ENCODE results near the gene ZCCHC24. TPM values are rescaled to one million over a fixed set of nuclear protein-coding genes. Genes with fewer than 3 reads are reported as not detected.

ZCCHC24 gene
- total RNA-seq, 2 experiments from 2014 or later, result 0.78 to 0.80 TPM

DNA sequence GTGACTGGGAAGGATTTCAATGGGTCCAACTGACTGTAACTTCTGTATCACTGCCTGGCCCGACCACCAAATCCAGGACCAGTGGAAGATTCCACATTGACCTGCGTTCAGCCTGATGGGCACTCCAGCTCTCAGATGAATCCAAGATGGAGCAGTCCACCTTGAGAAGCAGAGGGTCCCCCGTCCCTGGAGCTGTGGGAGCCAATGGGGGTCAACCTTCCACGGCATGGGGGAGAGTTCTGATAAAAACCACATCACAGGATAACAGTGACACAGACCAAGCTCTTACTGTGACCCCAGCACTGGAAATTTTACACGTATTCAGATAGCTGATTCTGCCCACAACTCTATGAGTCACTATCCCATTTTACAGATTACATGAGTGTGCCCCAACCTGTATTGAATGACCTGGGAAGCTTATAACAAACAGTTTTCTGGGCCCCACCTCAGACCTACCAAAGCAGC, 11.2 kb downstream of the ZCCHC24 start:
- Mint-ChIP-seq H3K36me3 (no peaks in the 10 kb centered on the region), H3K27ac (peak overlapping the region; percentile 87), H3K4me1 (peaks cover 16% of the 10 kb centered on the region), H3K27me3 (no peaks in the 10 kb centered on the region), H3K9me3 (no peaks in the 10 kb centered on the region), H3K4me3 (peak overlapping the region; percentile 11)
- DNase-seq, result peak; percentile 55

DNA sequence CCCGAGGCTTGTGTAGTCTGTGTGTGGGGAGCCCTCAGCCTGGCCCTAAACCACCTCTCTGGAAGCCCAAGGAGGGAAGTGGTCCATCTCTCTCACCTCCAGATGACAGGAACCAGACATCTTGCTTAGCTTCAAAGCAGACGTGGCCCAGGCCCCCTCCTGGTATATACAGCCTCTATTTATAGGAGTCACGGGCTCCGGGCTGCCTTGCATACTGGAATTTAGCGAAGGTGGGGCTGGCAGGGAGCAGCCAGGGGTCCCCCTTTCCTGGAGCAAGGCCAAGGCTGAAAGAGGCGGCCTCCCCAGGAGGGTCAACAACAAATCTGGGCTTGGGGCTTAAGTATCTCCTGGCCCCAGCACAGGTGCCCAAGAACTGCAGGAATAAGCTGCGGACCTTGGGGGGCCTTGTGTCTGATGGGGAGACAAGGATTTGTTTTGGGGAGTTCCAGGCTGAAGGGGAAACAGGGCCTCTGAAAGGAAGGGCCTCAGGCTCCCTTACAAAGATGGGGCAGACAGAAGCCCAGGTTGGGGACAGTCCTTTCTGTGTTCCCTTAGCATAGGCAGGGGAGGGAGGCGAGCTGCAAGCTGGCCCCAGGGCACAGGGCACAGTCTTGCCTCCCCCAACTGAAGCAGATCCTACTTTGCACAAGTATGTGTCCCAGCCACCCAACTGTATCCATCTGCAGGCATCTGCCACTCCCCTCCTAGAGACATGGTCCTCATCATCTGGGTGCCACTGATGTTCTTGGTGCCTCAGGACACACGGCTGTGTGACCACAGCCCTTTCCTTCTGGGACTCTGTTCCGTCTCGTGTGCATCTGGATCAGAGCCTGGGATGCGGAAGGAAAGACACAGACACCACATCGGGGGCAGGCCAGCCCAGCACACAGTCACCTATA, 11.9 kb downstream of the ZCCHC24 start:
- Mint-ChIP-seq H3K4me1 (peaks cover 16% of the 10 kb centered on the region), H3K27ac (peak overlapping the region; percentile 87), H3K9me3 (no peaks in the 10 kb centered on the region), H3K36me3 (no peaks in the 10 kb centered on the region), H3K27me3 (no peaks in the 10 kb centered on the region), H3K4me3 (no peak overlapping the region)
- DNase-seq, result no peak

DNA sequence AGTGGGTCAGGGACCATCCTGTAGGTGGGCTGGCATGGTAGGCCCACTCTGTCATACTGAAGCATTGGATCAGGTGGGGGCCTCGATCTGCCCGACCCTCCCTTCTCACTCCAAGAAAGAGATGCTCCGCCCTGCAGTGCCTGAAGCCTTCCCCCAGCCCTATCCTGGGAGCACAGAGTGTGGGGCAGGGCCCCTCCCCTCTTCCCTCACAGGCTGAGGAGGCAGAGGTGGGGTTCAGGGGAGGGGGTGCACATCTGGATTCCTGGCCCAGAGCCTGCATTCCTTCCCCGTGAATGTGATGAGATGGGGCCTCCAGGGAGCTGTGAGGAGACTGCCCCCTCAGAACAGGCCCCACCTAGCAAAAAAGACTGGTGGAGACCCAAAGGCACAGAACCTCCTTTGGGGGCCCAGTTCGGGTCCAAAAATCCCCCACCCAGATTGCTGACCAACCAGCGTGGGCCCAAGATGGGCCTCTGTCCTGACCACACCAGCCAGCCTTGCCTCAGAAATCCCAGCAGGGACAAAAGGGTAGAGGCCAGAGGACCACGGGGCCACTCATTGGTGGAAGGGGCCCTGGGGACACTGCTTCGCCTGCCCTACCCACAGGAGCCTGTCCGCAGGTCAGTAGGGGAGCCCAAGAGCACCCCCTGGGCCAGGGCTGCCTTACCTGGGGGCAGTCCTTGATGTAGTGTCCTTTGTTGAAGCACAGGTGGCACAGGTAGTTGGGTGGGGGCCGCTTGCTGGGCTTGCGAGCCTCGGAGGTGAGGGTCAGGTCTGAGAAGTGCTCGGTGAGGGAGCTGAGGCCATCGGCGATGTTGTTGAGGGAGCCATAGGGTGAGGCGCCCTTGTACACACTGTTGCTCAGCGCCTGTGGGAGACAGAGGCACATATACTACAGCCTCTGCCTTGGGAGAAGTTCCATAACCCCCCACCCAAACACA, 13.3 kb downstream of the ZCCHC24 start:
- H3K27ac Mint-ChIP-seq, result no peak overlapping the region
- H3K27me3 Mint-ChIP-seq, result no peaks in the 10 kb centered on the region
- peaks cover 16% of the 10 kb centered on the region for H3K4me1 Mint-ChIP-seq
- peaks cover 3% of the 10 kb centered on the region for H3K9me3 Mint-ChIP-seq
- no peaks in the 10 kb centered on the region for H3K36me3 Mint-ChIP-seq
- H3K4me3 Mint-ChIP-seq, result no peak overlapping the region
- no peak for DNase-seq

DNA sequence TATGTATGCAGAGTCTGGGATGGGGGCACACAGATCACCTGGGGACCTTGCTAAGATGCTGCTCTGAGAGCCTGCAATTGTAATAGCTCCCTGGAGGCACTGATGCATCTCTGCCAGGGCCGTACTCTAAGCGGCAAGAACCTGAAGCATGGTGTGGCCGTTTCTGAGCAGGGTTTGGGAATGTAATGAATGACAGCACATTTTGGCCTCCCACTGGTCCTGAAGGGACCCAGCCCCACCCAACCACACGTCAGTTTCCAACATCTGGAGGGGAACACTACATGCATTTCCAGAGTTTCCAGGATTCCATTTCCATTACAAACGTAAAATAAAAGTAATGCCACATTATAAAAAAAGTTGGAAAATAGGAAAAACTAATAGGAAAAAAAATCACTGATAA, 14.0 kb downstream of the ZCCHC24 start:
- no peak for DNase-seq
- Mint-ChIP-seq H3K27ac (no peak overlapping the region), H3K9me3 (peaks cover 3% of the 10 kb centered on the region), H3K4me1 (peaks cover 16% of the 10 kb centered on the region), H3K27me3 (no peaks in the 10 kb centered on the region), H3K4me3 (no peak overlapping the region), H3K36me3 (no peaks in the 10 kb centered on the region)

DNA sequence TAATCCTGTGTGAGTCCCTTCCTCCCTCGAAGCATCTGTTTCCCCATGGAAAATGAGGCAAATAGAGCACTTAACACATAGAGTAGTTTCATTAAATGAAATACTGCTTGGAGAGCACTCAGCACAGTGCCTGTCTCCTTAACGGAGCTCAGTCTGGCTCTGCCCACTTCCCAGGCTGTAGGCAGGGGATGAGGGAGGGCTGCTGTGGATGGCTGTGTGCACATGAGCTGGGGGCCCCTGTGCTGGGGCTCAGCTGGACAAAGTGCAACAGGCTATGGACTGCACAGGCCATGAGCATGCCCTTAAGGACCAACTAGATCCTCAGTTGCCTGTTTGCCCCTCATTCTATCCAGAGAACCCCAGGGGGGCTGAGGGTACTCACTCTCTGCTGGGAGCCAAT, 14.5 kb downstream of the ZCCHC24 start:
- Mint-ChIP-seq H3K9me3 (peaks cover 3% of the 10 kb centered on the region), H3K4me3 (no peak overlapping the region), H3K36me3 (no peaks in the 10 kb centered on the region), H3K4me1 (peaks cover 16% of the 10 kb centered on the region), H3K27me3 (no peaks in the 10 kb centered on the region), H3K27ac (no peak overlapping the region)
- no peak for DNase-seq

DNA sequence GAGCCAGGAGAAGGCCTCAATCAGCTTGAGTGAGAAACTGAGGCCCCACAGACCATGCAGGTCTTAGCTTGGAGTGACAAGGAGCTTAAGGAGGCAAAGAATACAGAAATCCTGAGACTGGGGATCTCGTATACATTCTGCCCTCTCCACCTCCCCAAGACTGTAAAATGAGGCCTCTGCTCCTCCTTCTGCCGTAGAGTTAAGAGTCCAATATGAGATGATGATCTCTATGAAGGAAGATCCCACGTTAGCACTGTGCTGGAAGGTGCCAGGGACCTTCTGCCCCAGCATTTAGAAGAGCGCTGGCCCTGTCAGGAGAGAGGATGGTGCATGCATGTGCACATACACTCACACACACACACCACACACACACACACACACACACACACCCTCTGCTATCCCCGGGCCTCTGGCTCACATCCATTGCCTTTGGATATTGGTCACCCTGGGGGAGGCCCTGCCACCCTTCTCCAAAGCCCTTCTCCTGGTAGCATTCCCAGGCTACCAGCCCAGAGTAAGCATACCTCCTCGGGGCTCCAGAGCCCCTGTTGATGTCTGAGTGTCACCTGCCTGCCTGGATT, 15.0 kb downstream of the ZCCHC24 start:
- no peak for DNase-seq
- Mint-ChIP-seq H3K4me3 (no peak overlapping the region), H3K4me1 (peaks cover 16% of the 10 kb centered on the region), H3K36me3 (no peaks in the 10 kb centered on the region), H3K27ac (no peak overlapping the region), H3K27me3 (no peaks in the 10 kb centered on the region), H3K9me3 (peaks cover 3% of the 10 kb centered on the region)

DNA sequence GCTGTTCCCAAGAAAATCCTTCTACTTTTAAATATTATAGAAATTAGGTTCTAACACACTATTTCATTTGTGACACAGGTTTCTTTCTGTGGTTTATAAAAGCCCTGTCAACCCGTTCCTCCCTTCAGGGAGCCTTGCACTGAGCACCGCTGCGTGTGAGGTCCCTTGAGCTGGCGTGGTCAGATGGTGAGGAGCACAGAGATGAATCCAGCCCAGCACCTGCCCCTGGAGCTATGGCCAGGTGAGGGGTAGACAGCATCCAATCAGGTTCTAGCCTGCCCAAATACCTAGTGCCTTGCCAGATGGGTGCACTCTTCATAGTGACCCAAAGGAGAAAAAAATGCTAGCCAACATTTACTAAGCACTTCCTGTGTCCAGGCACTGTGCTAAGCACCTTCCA, 15.7 kb downstream of the ZCCHC24 start:
- Mint-ChIP-seq H3K27me3 (no peaks in the 10 kb centered on the region), H3K27ac (no peak overlapping the region), H3K4me1 (peaks cover 15% of the 10 kb centered on the region), H3K36me3 (no peaks in the 10 kb centered on the region), H3K4me3 (no peak overlapping the region), H3K9me3 (peaks cover 3% of the 10 kb centered on the region)
- DNase-seq, result no peak

DNA sequence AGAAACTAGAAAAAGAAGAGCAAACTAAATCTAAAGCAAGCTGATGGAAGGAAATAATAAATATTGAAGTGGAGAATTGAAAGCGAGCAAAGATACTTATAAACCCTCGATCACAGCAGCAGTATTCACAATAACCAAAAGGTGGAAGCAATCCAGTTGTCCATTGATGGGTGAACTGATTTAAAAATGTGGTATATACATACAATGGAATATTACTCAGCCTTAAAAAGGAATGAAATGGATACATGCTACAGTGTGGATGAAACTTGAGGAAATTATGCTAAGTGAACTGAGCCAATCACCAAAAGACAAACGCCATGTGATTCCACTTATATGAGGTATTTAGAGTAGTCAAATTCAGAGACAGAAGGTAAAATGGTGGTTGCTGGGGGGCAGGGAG, 17.5 kb downstream of the ZCCHC24 start:
- no peaks in the 10 kb centered on the region for H3K27me3 Mint-ChIP-seq

DNA sequence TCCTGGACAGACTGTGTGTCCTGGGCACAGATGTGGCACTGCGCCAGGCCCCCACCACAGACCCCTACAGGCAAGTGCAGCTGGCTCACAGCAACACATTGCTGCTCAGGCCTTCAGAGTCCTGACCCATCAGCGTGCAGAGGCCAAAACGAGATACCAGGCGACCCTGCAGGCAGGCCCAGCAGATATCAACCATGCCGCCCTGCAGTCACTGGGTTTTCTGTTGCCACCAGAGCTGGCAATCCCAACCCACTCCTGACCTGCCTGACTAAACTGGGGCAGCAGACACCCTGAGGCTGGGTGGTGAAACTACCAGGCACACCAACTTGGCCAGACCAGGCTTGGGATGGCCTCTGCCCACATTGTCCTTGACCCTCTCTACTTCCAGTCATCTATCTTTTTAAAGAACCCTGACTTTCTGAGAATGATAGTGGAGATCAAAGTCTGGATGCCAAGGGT, 20.3 kb downstream of the ZCCHC24 start:
- no peaks in the 10 kb centered on the region for H3K27me3 Mint-ChIP-seq
- no peaks in the 10 kb centered on the region for H3K4me1 Mint-ChIP-seq
- H3K36me3 Mint-ChIP-seq, result no peaks in the 10 kb centered on the region
- no peak overlapping the region for H3K4me3 Mint-ChIP-seq
- H3K9me3 Mint-ChIP-seq, result peaks cover 3% of the 10 kb centered on the region
- H3K27ac Mint-ChIP-seq, result no peak overlapping the region
- DNase-seq, result no peak

More for the DNA sequence above, 17.5 kb downstream of the ZCCHC24 start:
- H3K4me3 Mint-ChIP-seq, result no peak overlapping the region
- H3K4me1 Mint-ChIP-seq, result no peaks in the 10 kb centered on the region
- H3K27ac Mint-ChIP-seq, result no peak overlapping the region
- H3K9me3 Mint-ChIP-seq, result peaks cover 3% of the 10 kb centered on the region
- DNase-seq, result no peak
- no peaks in the 10 kb centered on the region for H3K36me3 Mint-ChIP-seq

DNA sequence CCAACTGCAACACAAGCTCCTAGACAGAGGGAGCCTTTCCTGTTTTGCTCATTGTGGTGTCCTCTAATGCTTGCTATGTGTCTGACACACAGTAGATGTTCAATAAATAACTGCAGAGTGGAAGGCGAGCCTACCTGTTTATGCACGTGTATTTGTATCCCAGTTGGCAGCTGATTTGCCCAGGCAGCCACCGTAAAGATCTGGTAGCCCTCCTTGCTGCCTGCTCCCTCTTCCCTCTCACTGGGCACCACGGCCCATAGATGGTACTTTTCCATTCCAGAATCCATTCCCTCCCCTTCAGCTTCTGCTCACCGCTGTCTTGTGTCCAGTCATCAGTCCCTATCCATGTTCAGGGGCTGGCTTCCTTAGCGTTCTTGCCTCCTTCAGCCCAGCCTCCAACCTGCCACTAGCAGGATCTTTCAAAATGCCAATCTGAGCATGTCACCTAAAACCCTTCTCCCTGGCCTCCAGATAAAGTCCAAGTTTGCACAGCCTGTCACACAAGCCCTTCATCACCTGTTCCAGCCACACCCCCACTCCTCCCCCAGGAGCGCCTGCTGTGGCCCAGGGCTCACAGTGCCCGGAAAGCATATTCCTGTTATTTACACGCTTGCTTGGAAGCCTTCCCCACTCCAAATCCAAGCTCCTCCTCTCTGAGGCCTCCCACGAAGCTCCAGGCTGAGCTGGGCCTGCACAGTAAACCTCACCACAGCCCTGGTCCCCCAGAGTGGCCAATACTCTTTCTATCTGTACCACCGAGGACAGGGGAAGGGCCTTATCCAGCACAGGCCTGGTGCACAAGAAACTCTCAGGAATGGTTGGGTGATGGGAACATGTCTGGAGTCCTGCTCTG, 21.0 kb downstream of the ZCCHC24 start:
- H3K36me3 Mint-ChIP-seq, result no peaks in the 10 kb centered on the region
- no peaks in the 10 kb centered on the region for H3K4me1 Mint-ChIP-seq
- peaks cover 3% of the 10 kb centered on the region for H3K9me3 Mint-ChIP-seq
- H3K4me3 Mint-ChIP-seq, result no peak overlapping the region
- no peak overlapping the region for H3K27ac Mint-ChIP-seq
- no peaks in the 10 kb centered on the region for H3K27me3 Mint-ChIP-seq
- DNase-seq, result no peak

DNA sequence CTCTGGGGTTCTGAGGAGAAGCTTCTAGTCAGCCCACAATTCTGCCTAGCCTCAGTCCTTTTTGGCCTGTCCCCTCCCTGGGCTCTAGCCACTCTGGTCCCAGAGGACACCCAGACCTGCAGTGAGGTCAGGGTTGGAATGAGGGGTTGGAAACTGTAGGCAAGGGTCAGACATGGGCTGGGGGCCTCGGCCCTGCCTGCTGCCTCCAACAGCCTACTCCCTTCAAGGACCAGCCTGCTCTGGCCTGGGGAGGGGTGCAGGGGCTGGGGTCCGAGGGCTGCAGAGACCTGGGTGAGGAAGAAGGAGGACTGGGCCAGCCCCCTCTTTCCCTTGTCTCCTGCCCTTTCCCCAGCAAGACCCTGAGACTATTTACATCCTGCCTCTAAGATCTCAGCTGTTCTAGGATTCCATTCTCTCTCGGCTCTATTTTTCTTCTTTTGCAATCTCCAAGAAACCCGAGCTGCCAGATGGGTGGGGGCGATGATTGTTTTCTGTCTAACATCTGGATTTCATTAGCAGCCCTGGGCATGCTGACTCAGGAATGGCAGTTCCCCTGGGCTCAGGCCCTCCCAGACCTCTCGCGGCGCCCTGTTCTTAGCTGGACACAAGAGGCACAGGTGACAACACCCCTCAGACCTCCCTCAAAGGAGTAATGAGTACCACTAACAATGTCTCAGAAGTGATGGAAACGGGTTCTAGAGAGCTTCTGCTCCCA, 23.1 kb downstream of the ZCCHC24 start:
- H3K9me3 Mint-ChIP-seq, result no peaks in the 10 kb centered on the region
- H3K4me3 Mint-ChIP-seq, result no peak overlapping the region
- H3K4me1 Mint-ChIP-seq, result no peaks in the 10 kb centered on the region
- no peak overlapping the region for H3K27ac Mint-ChIP-seq
- no peaks in the 10 kb centered on the region for H3K36me3 Mint-ChIP-seq
- no peak for DNase-seq
- no peaks in the 10 kb centered on the region for H3K27me3 Mint-ChIP-seq

DNA sequence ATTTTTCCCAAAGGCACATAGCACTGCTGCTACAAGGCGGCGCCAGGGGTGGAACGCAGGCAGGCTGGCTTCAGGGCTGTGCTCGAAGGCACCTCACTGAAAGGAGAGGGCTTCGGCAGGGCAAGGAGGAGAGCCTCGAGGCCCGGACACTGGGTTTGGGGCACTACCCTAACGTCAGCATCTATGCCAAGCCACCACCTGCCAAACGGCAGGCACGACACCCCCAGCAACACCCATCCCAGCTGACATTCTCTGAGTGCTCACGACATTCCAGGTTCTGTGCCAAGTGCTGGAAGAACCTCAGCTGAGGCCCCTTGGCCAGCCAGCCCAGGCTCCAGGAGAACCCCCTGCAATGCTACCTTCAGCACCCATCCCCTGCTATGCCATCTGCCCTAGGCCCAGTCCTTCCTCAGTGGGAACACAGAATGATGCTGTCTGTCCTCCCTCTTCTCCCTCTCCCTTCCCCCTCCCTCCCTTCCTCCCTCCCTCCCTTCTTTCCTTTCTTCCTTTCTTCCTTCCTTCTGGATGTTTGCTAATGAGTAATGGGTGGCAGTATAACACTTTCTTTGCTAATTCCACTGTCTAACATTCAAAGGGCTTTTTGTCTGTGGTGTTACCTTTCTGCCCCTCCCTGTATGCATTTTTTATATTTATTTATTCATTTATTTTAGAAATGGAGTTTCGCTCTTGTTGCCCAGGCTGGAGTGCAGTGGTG, 24.3 kb downstream of the ZCCHC24 start:
- no peak overlapping the region for H3K4me3 Mint-ChIP-seq
- DNase-seq, result no peak
- H3K27ac Mint-ChIP-seq, result no peak overlapping the region
- H3K27me3 Mint-ChIP-seq, result no peaks in the 10 kb centered on the region
- H3K36me3 Mint-ChIP-seq, result no peaks in the 10 kb centered on the region
- no peaks in the 10 kb centered on the region for H3K9me3 Mint-ChIP-seq
- no peaks in the 10 kb centered on the region for H3K4me1 Mint-ChIP-seq

DNA sequence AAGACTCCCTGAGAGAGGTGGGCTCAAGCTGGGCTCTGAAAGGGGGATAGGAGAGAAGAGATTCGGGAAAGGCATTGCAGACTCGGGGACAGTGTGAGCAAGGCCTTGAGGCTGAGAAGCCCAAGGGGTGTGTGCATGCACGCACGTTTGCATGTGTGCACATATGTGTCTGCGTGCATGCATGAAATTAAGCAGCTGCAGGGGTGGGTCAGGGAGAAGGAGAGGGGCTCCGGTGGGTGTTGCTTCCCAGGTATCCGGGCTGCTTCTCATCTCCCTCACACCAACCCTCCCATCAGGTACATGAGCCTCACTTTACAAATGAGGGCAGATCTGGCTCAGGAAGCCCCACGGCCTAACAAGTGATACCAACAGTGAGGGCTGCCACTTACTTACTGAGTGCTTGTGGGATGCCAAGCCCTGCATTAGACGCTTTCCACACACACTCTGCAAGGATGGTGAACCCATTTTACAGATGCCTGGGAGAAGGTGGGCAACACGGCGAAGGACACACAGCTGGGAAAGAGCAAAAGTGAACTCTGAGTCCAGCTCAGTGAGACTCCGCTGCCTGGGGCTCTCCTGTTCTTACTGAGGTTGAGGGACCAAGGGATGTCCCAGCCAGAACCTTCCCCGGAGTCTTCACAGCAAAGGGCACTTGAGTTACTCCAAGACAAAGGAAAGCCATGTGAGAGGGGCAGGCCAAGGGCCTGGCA, 26.4 kb downstream of the ZCCHC24 start:
- no peak for DNase-seq
- H3K4me3 Mint-ChIP-seq, result no peak overlapping the region
- H3K27me3 Mint-ChIP-seq, result no peaks in the 10 kb centered on the region
- no peaks in the 10 kb centered on the region for H3K9me3 Mint-ChIP-seq
- no peaks in the 10 kb centered on the region for H3K4me1 Mint-ChIP-seq
- no peak overlapping the region for H3K27ac Mint-ChIP-seq
- no peaks in the 10 kb centered on the region for H3K36me3 Mint-ChIP-seq

All from activated naive CD8-positive, alpha-beta T cell treated with anti-CD3 and anti-CD28 coated beads for 36 hours (primary cell).